Measurements from ENCODE around the gene FRMPD4. TPM values are rescaled to one million over a fixed set of nuclear protein-coding genes. Genes with fewer than 3 reads are reported as not detected.
"Not testable (repeated sequence)": the region's sequence is repeated elsewhere in the genome, so short reads cannot be mapped to it uniquely, and the experiment has no call there.

The FRMPD4 gene
- total and polyA plus RNA-seq, 8 donors: 0.45 to 0.86 (median 0.68) TPM; not detected in 2

DNA sequence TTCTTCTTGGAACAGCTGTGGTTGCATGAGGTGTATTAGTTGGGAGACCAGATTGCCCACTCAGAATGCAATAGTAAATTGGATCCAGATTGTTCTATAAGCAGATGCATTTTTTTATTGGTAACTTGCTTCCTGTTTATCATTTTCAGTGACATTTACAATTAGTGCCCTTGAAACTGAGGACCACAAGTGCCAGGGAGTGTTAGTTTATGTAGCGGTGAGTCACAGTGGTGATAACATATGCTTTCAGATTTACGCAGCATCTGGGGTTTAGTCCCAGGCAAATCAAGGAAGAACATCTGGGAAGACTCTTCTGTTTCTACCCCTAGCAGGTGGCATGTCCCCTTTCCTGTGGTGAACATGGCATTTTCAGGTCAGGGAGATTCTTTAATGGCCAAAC lies 24.1 kb downstream of the FRMPD4 start:
- Histone ChIP-seq H3K36me3 (no peaks in the 10 kb centered on the region), H3K27me3 (no peaks in the 10 kb centered on the region), H3K4me1 (no peaks in the 10 kb centered on the region), H3K4me3 (no peak overlapping the region), H3K9me3 (no peaks in the 10 kb centered on the region), H3K27ac (no peak overlapping the region)
- TF ChIP-seq, protein P1, sequence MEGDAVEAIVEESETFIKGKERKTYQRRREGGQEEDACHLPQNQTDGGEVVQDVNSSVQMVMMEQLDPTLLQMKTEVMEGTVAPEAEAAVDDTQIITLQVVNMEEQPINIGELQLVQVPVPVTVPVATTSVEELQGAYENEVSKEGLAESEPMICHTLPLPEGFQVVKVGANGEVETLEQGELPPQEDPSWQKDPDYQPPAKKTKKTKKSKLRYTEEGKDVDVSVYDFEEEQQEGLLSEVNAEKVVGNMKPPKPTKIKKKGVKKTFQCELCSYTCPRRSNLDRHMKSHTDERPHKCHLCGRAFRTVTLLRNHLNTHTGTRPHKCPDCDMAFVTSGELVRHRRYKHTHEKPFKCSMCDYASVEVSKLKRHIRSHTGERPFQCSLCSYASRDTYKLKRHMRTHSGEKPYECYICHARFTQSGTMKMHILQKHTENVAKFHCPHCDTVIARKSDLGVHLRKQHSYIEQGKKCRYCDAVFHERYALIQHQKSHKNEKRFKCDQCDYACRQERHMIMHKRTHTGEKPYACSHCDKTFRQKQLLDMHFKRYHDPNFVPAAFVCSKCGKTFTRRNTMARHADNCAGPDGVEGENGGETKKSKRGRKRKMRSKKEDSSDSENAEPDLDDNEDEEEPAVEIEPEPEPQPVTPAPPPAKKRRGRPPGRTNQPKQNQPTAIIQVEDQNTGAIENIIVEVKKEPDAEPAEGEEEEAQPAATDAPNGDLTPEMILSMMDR (IDR thresholded peaks at IDR 0.05): no peak
- ATAC-seq: no peak
- intact Hi-C loops (cut with DNase I): no loop called here
- DNase-seq: no peak

DNA sequence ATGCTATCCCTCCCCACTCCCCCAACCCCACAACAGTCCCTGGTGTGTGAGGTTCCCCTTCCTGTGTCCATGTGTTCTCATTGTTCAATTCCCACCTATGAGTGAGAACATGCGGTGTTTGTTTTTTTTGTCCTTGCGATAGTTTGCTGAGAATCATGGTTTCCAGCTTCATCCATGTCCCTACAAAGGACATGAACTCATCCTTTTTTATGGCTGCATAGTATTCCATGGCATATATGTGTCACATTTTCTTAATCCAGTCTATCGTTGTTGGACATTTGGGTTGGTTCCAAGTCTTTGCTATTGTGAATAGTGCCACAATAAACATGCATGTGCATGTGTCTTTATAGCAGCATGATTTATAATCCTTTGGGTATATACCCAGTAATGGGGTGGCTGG lies 25.9 kb downstream of the FRMPD4 start:
- intact Hi-C loops (cut with DNase I); H3K4me3 ChIP-seq; DNase-seq; H3K36me3 ChIP-seq; H3K27ac ChIP-seq; ATAC-seq; H3K4me1 ChIP-seq; H3K27me3 ChIP-seq; H3K9me3 ChIP-seq: not testable (repeated sequence)

DNA sequence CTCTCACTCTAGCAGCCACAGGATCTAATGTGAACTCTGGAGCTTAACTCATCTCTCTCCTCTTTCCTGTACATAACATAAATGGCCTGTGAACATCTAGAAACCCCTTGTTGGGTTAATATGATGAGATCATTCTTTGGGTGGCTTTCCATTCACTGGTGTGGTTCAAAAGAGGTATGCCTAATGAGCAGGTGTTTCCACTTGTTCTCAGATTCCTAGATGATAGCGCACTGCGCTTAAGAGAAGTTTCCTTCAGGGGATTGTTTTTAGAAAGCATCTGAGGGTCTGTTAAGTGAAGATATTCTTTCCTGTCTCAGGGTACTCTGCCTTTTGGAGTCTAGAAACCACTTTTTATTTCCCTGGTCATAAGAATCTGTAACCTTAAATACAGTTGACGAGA lies 32.5 kb downstream of the FRMPD4 start:
- intact Hi-C loops (cut with DNase I): no loop called here
- TF ChIP-seq, protein P1 (IDR thresholded peaks at IDR 0.05): no peak
- Histone ChIP-seq H3K36me3 (no peaks in the 10 kb centered on the region), H3K4me1 (no peaks in the 10 kb centered on the region), H3K27me3 (no peaks in the 10 kb centered on the region), H3K9me3 (no peaks in the 10 kb centered on the region), H3K27ac (no peak overlapping the region), H3K4me3 (no peak overlapping the region)
- no peak for DNase-seq
- ATAC-seq: no peak

GRCh38 chrX:12174358-12174757 lies 36.1 kb downstream of the FRMPD4 start:
- intact Hi-C loops (cut with DNase I): no loop called here
- Histone ChIP-seq H3K9me3 (no peaks in the 10 kb centered on the region), H3K27me3 (no peaks in the 10 kb centered on the region), H3K4me1 (no peaks in the 10 kb centered on the region), H3K4me3 (no peak overlapping the region), H3K36me3 (no peaks in the 10 kb centered on the region), H3K27ac (no peak overlapping the region)
- DNase-seq (no peak), ATAC-seq (no peak)
- TF ChIP-seq, protein P1 (IDR thresholded peaks at IDR 0.05): no peak

- DNase-seq (no peak), ATAC-seq (no peak)
- no peaks in the 10 kb centered on the region for H3K36me3 ChIP-seq
- H3K4me3 ChIP-seq: no peak overlapping the region
- H3K27me3 ChIP-seq: no peaks in the 10 kb centered on the region
- H3K4me1 ChIP-seq: no peaks in the 10 kb centered on the region
- TF ChIP-seq, protein P1 (IDR thresholded peaks at IDR 0.05): no peak
- intact Hi-C loops (cut with DNase I): no loop called here
- H3K9me3 ChIP-seq: no peaks in the 10 kb centered on the region
- no peak overlapping the region for H3K27ac ChIP-seq
These were observed 58.8 kb downstream of the FRMPD4 start for GRCh38 chrX:12197030-12197429.

GRCh38 chrX:12206413-12206812 lies 68.1 kb downstream of the FRMPD4 start:
- DNase-seq: no peak
- ATAC-seq: no peak
- H3K4me1 ChIP-seq: no peaks in the 10 kb centered on the region
- H3K4me3 ChIP-seq: no peak overlapping the region
- TF ChIP-seq, protein P1 (IDR thresholded peaks at IDR 0.05): no peak
- H3K36me3 ChIP-seq: no peaks in the 10 kb centered on the region
- intact Hi-C loops (cut with DNase I): no loop called here
- H3K9me3 ChIP-seq: no peaks in the 10 kb centered on the region
- no peak overlapping the region for H3K27ac ChIP-seq
- H3K27me3 ChIP-seq: no peaks in the 10 kb centered on the region
